Loucy (cell line): ENCODE results near the gene SGMS2.

ENCODE experiments used
- EZH2phosphoT487 ChIP-seq: fragments of 200-600 bp; IDR thresholded peaks from 2 replicates; pipeline ENCODE4 v1.6.1; 2018; ENCODE audit warnings: antibody characterized with exemption, mild to moderate bottlenecking, moderate library complexity, borderline replicate concordance
- TF ChIP-seq, protein P1 (sequence below): fragments of 200-600 bp; sonication (generic); conservative IDR thresholded peaks from 2 replicates; pipeline ENCODE4 v1.5.1; 2014; ENCODE audit warnings: mild to moderate bottlenecking, antibody characterized with exemption, low read length

DNA sequence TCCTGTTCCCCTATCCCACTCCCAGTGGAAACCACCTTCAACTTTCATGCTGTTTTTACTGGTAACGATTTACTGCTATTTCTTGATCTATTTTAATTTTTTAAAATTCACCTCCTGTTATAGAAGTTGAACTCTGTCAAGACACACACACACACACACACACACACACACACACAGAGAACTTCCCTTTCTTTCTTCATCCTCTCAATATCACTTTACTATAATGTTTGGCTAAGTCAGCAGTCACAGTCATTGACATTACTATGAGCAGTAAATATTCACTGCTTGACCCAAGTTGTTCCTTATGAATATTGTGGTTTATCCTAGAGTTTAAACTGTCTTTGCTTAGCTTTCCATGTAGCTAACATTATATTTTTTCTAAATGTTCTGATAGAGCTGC is 24.0 kb upstream of the SGMS2 start:
- TF ChIP-seq, protein P1, sequence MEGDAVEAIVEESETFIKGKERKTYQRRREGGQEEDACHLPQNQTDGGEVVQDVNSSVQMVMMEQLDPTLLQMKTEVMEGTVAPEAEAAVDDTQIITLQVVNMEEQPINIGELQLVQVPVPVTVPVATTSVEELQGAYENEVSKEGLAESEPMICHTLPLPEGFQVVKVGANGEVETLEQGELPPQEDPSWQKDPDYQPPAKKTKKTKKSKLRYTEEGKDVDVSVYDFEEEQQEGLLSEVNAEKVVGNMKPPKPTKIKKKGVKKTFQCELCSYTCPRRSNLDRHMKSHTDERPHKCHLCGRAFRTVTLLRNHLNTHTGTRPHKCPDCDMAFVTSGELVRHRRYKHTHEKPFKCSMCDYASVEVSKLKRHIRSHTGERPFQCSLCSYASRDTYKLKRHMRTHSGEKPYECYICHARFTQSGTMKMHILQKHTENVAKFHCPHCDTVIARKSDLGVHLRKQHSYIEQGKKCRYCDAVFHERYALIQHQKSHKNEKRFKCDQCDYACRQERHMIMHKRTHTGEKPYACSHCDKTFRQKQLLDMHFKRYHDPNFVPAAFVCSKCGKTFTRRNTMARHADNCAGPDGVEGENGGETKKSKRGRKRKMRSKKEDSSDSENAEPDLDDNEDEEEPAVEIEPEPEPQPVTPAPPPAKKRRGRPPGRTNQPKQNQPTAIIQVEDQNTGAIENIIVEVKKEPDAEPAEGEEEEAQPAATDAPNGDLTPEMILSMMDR, result no peak
- no peak for TF ChIP-seq EZH2phosphoT487
